Left lung (tissue), 10 donors: ENCODE results near the gene ETV1. TPM values are rescaled to one million over a fixed set of nuclear protein-coding genes. Genes with fewer than 3 reads are reported as not detected.
A peak's percentile ranks its signal among the peaks of the same experiment; 100 is the strongest.

ENCODE experiments used
- ATAC-seq: fragments of 200-7000 bp; cut with Tn5 transposase; one replicate; pipeline ENCODE4 v1.9.1; 2020; ENCODE audit warnings: moderate library complexity
- DNase-seq, 4 donors: peaks; one replicate each; pipeline ENCODE4 v3.0.0-alpha.2; 2013 to 2020
- H3K27ac ChIP-seq, 2 donors: fragments of 200-600 bp; sonication (generic) in 1 of 2; one replicate each; pipeline versions ENCODE4 v1.5.0 to v1.8.0; 2020 to 2021
- H3K27me3 ChIP-seq, 2 donors: fragments of 200-600 bp; sonication (generic) in 1 of 2; one replicate each; pipeline versions ENCODE4 v1.5.0 to v1.8.0; 2020 to 2021
- H3K36me3 ChIP-seq, 2 donors: fragments of 200-600 bp; sonication (generic) in 1 of 2; one replicate each; pipeline versions ENCODE4 v1.5.0 to v1.8.0; 2020 to 2021
- H3K4me1 ChIP-seq, 2 donors: fragments of 200-600 bp; one replicate each; pipeline ENCODE4 v1.8.0; 2021
- H3K4me3 ChIP-seq, 2 donors: fragments of 200-600 bp; sonication (generic) in 1 of 2; one replicate each; pipeline versions ENCODE4 v1.5.0 to v1.8.0; 2020 to 2021; ENCODE audit warnings: mild to moderate bottlenecking in 1 of 2
- H3K9me3 ChIP-seq, 2 donors: fragments of 200-600 bp; sonication (generic) in 1 of 2; one replicate each; pipeline versions ENCODE4 v1.5.0 to v1.8.0; 2020 to 2021
- intact Hi-C, 2 donors: fragments of 100-400 bp; cut with DNase I; formaldehyde crosslinking; loops; one replicate each; pipeline versions ENCODE4 v1.11.2 to v1.14.2; 2022
- polyA plus RNA-seq, 6 donors: library from polyadenylated mRNA; unstranded; fragments of 120-200 nt; gene quantifications; one replicate each; pipeline ENCODE4 v1.2.1, GENCODE V29; 2013; ENCODE audit not compliant: insufficient read length in 6 of 6
- total RNA-seq, 2 donors: library from RNA; stranded (reverse); fragmentation: NEBNext Ultra II Directional; extraction: Animal tissue kit (Norgen Biotek cat#: 25700); gene quantifications; one replicate each; pipeline ENCODE4 v1.2.1, GENCODE V29; 2021
- TF ChIP-seq, protein P1 (sequence below), 2 donors: fragments of 200-600 bp; sonication (generic) in 1 of 2; IDR thresholded peaks; one replicate each; pipeline versions ENCODE4 v1.5.0 to v1.8.0; 2021; ENCODE audit warnings: antibody characterized with exemption in 2 of 2
- donor health status: DM: no; HTN: yes; CAD: no.
- donor health status: DM: no; HTN: no; CAD: no.

Gene ETV1
- total and polyA plus RNA-seq, 8 donors = 55.3 to 134 (median 72.5) TPM

DNA sequence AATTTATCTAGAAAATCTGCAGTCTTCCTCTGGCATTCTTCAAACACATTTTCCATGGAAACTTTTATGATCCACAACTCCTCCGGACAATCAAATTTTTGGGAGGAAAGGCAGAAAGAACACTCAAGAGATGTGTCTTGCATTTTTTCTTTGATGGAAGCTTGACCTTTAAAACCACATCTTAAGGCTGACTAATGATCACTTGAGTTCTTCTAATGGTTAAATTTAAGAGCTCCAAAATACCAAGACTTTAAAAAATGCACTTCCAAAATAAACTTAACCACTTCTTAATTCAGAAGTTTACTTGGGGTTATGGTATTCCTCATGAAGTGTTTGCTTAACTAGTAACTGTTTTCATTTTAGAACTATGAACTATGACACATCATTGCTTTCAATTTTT lies 43.3 kb downstream of the ETV1 start:
- Histone ChIP-seq H3K9me3 (no peaks in the 10 kb centered on the region), H3K36me3 (no peaks in the 10 kb centered on the region), H3K4me1 (peaks cover 0 to 8% of the 10 kb centered on the region in 2 donors), H3K4me3 (peak overlapping the region in 1 of 2 donors; percentile 4), H3K27ac (peak overlapping the region; percentile 14 to 71), H3K27me3 (no peaks in the 10 kb centered on the region)
- DNase-seq (no peak), ATAC-seq (peak; percentile 68)
- TF ChIP-seq, protein P1, sequence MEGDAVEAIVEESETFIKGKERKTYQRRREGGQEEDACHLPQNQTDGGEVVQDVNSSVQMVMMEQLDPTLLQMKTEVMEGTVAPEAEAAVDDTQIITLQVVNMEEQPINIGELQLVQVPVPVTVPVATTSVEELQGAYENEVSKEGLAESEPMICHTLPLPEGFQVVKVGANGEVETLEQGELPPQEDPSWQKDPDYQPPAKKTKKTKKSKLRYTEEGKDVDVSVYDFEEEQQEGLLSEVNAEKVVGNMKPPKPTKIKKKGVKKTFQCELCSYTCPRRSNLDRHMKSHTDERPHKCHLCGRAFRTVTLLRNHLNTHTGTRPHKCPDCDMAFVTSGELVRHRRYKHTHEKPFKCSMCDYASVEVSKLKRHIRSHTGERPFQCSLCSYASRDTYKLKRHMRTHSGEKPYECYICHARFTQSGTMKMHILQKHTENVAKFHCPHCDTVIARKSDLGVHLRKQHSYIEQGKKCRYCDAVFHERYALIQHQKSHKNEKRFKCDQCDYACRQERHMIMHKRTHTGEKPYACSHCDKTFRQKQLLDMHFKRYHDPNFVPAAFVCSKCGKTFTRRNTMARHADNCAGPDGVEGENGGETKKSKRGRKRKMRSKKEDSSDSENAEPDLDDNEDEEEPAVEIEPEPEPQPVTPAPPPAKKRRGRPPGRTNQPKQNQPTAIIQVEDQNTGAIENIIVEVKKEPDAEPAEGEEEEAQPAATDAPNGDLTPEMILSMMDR (IDR thresholded peaks at IDR 0.05) = no peak
- intact Hi-C loops = no loop called here

DNA sequence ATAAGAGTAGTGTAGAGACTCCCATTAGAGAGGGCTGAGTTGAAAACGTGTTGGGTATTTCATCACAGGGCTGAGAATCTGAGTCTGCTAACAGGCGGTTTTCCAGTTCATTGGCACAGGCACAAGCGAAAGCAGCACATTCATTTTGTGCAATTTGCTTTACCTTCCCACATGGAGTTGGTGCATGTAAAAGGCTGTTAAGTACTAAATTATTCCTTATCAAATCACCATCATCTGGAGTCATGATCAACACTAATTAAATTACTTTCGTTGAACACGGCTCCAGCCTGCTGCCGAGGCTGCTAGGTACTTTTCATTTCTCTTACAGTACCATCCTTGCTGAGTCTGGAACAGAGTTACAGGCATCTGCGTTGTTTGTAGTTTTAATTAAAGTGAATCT lies 43.8 kb downstream of the ETV1 start:
- H3K4me3 ChIP-seq = peak overlapping the region in 1 of 2 donors; percentile 4
- ATAC-seq = peak; percentile 86
- TF ChIP-seq, protein P1 (IDR thresholded peaks at IDR 0.05) = no peak
- H3K27ac ChIP-seq = peak overlapping the region; percentile 14 to 71
- intact Hi-C loops = no loop called here
- H3K9me3 ChIP-seq = no peaks in the 10 kb centered on the region
- H3K36me3 ChIP-seq = no peaks in the 10 kb centered on the region
- peaks cover 0 to 8% of the 10 kb centered on the region in 2 donors for H3K4me1 ChIP-seq
- H3K27me3 ChIP-seq = no peaks in the 10 kb centered on the region
- DNase-seq = peak in 1 of 4 donors; percentile 40

DNA sequence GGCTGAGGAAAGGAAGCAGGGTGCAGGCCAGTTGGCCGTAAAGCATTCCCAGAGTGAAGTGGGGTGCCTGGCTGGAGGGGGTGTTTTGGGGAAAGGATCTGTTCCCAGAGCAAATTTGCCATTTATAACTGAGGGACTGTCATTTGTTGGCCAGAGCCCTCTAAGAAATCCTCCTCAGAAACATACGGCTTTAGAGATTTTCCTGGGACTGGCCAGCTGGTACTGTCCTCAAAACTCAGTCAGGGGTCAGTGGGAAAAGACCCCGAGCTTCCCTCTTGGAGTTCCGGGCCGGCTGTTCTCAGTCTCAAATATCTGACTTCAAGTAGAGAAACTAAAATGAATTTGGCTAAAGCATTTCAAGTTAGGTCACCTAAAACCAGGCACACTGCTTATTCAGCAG lies 55.9 kb downstream of the ETV1 start:
- Histone ChIP-seq H3K36me3 (peaks cover 0 to 12% of the 10 kb centered on the region in 2 donors), H3K4me1 (no peaks in the 10 kb centered on the region), H3K27me3 (no peaks in the 10 kb centered on the region), H3K9me3 (no peaks in the 10 kb centered on the region), H3K27ac (no peak overlapping the region), H3K4me3 (no peak overlapping the region)
- intact Hi-C loops = no loop called here
- peak in 1 of 4 donors; percentile 24 for DNase-seq
- no peak for ATAC-seq
- TF ChIP-seq, protein P1 (IDR thresholded peaks at IDR 0.05) = no peak

DNA sequence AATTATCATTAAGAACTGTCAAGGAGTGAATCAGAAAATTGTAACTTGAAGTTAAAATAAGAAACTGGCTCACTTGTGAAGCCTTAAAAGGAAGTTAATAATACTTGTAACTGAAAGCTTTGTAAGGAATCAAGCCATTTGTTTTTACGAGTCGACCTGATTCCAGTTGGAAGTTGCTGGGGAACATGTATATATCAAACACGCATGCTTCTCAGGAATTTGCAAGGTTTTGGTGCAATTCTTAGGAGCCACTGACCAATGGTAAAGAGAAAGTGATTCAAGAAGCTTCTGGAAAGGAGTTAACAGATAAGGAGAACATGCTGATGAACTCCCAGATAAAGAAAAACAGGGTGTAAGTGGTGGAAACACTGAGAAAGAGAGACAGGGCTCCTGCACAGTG lies 56.4 kb downstream of the ETV1 start:
- H3K36me3 ChIP-seq = peaks cover 0 to 12% of the 10 kb centered on the region in 2 donors
- ATAC-seq (no peak), DNase-seq (no peak)
- H3K4me3 ChIP-seq = no peak overlapping the region
- no peaks in the 10 kb centered on the region for H3K4me1 ChIP-seq
- intact Hi-C loops = no loop called here
- TF ChIP-seq, protein P1 (IDR thresholded peaks at IDR 0.05) = no peak
- H3K27me3 ChIP-seq = no peaks in the 10 kb centered on the region
- no peaks in the 10 kb centered on the region for H3K9me3 ChIP-seq
- H3K27ac ChIP-seq = no peak overlapping the region

GRCh38 chr7:13932131-13932530 lies 57.3 kb downstream of the ETV1 start:
- TF ChIP-seq, protein P1 (IDR thresholded peaks at IDR 0.05) = no peak
- Histone ChIP-seq H3K27me3 (no peaks in the 10 kb centered on the region), H3K4me1 (no peaks in the 10 kb centered on the region), H3K36me3 (peaks cover 0 to 12% of the 10 kb centered on the region in 2 donors), H3K4me3 (no peak overlapping the region), H3K9me3 (no peaks in the 10 kb centered on the region), H3K27ac (no peak overlapping the region)
- ATAC-seq (no peak), DNase-seq (no peak)
- intact Hi-C loops = no loop called here
